LNCaP clone FGC (cell line): ENCODE data around the gene POLR2M.

ENCODE experiments used
- DNase-seq: peaks from one replicate; pipeline ENCODE4 v3.0.0-alpha.2; 2011; ENCODE audit warnings: low read depth
- H3K4me3 ChIP-seq: 2 replicates; pipeline ENCODE4 v1.5.1; 2011; ENCODE audit warnings: mild to moderate bottlenecking, low read depth, low read length, control low read depth
- CTCF ChIP-seq: IDR thresholded peaks from 2 replicates; pipeline ENCODE4 v1.5.1; 2012; ENCODE audit warnings: mild to moderate bottlenecking; ENCODE audit not compliant: control insufficient read depth, insufficient read depth; ENCODE audit errors: extremely low read depth

Gene POLR2M

GRCh38 chr15:57680021-57680420, 26.5 kb upstream of the POLR2M start:
- no peak for DNase-seq
- TF ChIP-seq CTCF = no peak
- no peak overlapping the region for H3K4me3 ChIP-seq

GRCh38 chr15:57681011-57681410, 25.5 kb upstream of the POLR2M start:
- DNase-seq = no peak
- H3K4me3 ChIP-seq = no peak overlapping the region
- no peak for TF ChIP-seq CTCF

GRCh38 chr15:57683481-57683880, 23.0 kb upstream of the POLR2M start:
- H3K4me3 ChIP-seq = no peak overlapping the region
- DNase-seq = no peak
- no peak for TF ChIP-seq CTCF

- DNase-seq = no peak
- TF ChIP-seq CTCF = no peak
- no peak overlapping the region for H3K4me3 ChIP-seq
Measured at GRCh38 chr15:57684491-57685151, 21.9 kb upstream of the POLR2M start.

GRCh38 chr15:57685306-57686095, 21.0 kb upstream of the POLR2M start:
- no peak overlapping the region for H3K4me3 ChIP-seq
- no peak for DNase-seq
- TF ChIP-seq CTCF = no peak

GRCh38 chr15:57686657-57687056, 19.9 kb upstream of the POLR2M start:
- H3K4me3 ChIP-seq = no peak overlapping the region
- no peak for TF ChIP-seq CTCF
- DNase-seq = no peak
